ENCODE results near the gene SLC6A12.
"Not testable (repeated sequence)": the region's sequence is repeated elsewhere in the genome, so short reads cannot be mapped to it uniquely, and the experiment has no call there.

SLC6A12 gene

DNA sequence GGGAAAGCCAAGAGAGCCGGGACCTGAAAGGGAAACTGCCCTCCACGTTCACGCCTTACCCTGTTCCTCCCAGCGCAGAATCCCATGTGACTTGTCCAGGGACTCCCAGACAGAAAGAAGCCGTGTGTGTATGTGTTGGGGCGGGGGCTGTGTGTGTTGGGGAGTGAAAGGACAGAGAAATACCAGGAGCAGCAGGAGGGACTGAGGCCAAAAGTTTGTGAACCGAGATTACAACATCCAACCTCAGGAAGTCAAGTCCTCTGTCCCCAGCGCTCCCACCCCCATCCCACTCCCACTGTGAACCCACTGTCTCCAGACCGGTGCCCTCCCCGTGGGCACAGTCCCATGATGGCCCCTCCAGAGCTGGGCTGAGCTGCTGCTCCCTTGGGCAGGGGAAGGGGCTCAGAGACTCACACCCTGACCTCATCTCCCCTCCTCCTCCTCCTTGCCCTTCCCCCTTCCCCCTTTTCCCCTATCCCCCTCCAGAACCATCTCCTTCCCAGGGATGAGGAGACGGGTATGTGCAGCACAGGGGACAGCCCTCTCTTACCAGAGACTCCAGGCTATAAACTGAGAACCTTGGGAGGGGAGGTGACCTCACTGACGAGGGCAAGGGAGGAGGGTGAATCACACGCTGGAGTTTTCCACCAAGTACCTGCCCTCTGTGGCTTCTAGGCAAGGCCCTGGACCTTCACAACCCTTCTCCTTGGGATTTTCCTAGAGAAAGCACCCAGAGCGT, at the start of gene SLC6A12:
Gene SLC6A12, minus strand, starts transcription at position 155 of the 739 bp plus-strand sequence. CDS start 4,171 bp downstream, outside the sequence.
- DNase-seq: no peak

DNA sequence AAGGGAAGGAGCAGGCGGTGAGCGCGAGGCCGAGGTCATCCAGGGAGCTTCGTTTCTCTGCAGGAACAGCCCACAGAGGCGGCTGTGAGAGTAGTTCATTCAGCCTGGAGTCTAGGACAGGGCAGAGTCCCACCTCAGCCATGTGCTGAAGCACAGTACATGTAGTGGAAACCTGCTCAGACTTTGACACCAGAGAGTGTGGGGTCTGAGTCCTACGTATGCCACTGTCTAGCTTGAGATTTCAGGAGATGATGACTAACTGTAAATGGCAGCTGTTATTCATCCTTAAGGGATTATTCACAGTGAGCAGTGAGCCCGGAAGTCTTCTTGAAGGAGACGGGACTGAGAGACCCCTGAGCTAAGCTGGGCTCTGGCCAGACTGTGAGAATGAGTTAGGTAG, 49.6 kb upstream of the SLC6A12 start:
- DNase-seq: no peak

DNA sequence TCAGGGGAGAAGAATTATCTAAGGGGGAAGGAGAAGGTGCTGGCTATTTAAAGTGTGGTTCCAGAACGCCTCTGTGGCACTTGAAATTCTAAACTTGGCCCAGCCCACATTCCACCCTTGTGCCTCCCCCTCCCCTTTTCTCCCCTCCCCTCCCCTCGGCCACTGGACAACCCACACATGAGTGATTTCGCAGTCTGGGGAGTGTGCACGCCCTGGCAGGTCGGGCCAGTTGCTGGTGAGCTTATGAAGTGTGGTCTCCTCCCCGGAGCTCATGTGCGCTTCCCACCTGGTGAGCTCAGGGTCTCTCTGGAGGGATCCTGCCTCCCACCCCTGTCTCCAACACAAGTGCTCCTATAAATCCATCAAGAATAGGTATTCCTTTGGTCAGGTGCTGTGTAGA, 48.9 kb upstream of the SLC6A12 start, which contains the start of gene SLC6A13:
Gene SLC6A13, minus strand, starts transcription at position 20 of the 400 bp plus-strand sequence. CDS start 2,784 bp downstream, outside the sequence.
- DNase-seq: no peak

GRCh38 chr12:262113-262512, 48.2 kb upstream of the SLC6A12 start:
- no peak for DNase-seq

DNA sequence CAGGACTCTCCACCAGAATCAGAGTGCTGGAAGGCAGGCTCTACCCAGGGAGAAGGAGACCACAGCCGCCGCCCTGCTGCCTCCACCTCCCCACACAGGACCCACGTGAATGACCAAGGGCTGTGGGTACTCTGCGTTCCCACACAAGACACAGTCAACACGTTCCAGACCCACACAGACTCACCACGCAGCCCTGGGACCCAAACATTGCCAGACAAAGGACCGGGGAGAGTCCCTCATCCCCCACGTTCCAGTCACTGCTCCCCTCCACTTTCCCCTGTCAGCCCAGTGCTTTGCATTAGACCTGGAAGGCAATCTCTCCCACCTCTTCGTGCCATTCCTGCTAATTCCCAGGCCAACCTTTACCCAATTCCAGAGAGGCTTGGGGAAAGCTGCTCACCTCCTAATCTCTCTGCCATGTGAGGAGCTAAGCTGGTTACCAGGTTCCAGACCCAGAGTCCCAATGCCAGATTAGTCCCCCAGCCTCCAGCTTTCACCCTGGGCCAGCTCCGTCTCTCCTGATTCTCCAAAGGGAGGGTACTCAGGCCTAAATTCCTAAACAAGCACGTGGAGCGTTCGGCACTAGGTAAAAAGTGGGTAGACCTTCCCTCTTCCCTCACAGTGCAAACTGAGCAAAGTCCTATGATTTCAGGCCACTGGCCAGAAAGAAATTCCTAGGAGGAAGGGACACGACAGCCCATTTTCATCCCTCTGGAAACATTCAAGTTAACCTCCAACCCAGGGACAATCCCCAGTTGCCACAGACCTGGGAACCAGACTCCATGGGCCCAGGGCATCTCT, 43.8 kb upstream of the SLC6A12 start:
- no peak for DNase-seq

GRCh38 chr12:256958-257357, 43.0 kb upstream of the SLC6A12 start:
- DNase-seq: no peak

- DNase-seq: no peak
Measured at GRCh38 chr12:256225-256624, 42.3 kb upstream of the SLC6A12 start.

GRCh38 chr12:254912-255311, 41.0 kb upstream of the SLC6A12 start:
- DNase-seq: no peak

DNA sequence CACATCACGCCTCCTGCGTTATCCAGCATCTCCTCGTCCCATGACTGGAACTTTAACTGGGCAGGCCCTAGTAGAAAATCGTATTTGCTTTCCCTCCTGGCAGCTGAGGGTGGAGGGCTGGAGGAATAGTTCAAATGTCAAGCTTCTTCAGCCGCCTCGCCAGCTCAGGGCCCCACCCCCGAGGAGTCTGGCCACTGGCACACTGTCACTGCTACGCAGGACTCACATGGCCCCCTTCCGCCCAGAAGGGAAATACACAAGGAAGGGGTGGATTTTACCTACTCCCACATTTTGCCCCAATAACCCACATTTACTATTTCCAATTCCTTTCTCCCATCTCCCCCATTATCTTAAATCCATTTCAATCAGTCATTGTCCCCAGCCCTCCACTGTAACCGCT, 40.1 kb upstream of the SLC6A12 start:
- DNase-seq: no peak

- DNase-seq: no peak
Measured at GRCh38 chr12:253116-253831, 39.3 kb upstream of the SLC6A12 start.

GRCh38 chr12:252636-253035, 38.7 kb upstream of the SLC6A12 start:
- no peak for DNase-seq

DNA sequence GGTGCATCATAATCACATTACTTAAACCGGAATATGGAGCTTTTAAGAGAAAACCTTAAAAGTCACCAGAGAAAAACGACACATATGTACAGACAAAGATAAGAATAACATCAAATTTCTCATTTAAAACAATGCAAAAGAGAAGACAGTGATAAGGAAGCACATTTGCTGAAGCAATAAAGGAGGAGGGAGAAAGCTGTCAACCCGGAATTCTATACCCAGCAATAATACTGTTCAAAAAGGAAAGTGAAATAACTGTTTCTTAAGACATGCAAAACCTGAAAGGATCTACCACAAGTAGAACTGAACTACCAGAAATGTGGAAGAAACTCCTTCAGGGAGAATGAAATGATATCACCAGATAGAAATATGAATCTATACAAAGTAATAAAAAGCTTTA, 33.3 kb upstream of the SLC6A12 start:
- no peak for DNase-seq

- DNase-seq: no peak
Measured at GRCh38 chr12:243381-243780, 29.4 kb upstream of the SLC6A12 start.

- DNase-seq: no peak
Measured at GRCh38 chr12:242496-242895, 28.5 kb upstream of the SLC6A12 start.

DNA sequence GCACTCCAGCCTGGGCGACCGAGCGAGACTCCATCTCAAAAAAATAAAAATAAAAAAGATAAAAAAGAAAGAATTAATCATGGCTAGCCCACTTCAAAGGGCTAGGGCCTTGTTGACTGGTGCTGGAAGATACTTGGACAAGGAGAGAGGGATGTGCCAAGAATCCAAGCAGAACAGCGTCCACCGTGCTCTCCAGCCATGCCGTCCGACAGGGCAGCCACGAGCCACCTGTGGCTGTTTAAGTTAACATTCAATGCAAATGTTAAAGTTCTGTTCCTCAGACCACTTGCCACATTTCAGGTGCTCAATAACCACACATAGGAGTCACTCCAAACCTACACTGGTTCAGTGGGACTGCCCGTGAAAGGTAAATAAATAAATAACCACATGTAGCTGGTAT, 27.3 kb upstream of the SLC6A12 start:
- DNase-seq: no peak

DNA sequence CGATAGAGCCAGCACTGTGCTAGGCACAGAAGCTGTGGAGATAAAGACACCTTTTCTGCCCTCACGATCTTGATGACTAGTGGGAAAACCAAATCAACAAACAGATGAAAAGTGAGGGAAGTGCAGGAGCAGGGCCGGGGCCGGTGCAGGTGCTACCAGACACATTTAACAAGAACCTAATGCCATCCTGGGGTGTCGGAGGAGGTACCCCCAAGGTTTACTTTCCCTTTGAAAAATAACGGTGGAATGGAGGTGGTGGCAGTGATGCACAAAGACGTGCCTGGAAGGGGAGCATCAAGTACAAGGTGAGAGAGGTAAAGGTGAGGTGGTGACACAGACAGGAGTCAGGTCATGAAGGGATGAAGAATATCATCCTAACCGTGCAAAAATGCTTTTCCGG, 26.6 kb upstream of the SLC6A12 start:
- DNase-seq: no peak

DNA sequence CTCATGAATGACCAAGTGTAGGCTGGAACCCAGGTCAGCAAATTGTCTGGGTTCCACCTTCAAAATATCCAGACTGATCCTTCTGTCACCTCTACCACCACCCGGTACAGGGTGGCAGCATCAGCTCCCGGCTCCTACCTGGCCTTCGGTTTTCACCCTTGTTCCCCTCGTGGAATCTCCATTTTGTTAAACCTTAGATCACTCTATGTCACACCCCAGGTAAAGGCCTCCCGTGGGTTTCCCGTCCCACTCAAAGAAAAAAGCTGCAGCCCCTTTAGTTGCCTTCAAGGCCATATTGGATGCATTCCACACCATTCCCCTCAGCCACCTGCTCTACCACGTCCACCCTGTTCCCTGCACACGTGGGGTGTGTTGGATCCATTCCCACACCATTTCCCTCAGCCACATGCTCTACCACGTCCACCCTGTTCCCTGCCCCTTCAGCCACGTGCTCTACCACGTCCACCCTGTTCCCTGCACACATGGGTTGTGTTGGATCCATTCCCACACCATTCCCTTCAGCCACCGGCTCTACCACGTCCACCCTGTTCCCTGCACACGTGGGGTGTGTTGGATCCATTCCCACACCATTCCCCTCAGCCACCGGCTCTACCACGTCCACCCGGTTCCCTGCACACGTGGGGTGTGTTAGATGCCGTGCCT, 24.9 kb upstream of the SLC6A12 start:
- no peak for DNase-seq

DNA sequence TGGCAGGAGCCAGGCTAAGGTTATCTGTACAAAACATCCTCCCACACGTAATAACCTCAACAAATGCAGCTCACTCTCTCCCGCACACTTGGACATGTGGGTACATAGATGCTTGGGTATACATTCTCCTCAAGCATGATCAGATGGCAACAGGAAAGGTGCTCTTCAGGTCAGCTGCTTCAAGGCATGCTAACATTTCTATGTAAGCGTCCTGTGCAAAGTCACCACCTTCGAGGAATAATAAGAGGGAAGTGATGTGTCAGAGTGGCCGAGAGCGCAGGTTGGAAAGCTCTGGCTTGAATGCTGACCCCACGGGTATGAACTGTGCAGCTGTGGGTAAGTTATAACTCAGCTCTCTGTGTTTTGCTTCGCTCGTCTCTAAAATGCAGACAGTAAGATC, 24.2 kb upstream of the SLC6A12 start:
- no peak for DNase-seq

GRCh38 chr12:237026-237815, 23.3 kb upstream of the SLC6A12 start:
- no peak for DNase-seq

DNA sequence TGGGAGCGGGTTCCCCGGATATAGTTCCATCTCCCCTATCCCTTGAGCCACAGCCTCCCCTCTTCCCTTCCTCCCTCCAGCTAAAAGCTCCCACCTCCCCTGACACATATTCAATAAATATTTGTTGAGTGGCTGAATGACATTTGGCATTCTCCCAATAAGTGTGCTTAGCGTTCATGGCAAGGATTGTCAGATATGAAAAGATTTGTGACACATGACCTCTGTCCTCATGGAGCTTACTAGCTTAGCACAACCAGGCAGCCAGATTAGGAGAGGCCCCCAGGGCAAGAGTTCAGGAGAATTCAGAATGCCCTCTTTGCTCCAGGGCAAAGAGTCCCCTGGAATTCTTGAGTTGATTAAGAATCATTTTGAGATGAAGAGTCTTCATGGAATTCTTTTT, 22.5 kb upstream of the SLC6A12 start:
- no peak for DNase-seq

DNA sequence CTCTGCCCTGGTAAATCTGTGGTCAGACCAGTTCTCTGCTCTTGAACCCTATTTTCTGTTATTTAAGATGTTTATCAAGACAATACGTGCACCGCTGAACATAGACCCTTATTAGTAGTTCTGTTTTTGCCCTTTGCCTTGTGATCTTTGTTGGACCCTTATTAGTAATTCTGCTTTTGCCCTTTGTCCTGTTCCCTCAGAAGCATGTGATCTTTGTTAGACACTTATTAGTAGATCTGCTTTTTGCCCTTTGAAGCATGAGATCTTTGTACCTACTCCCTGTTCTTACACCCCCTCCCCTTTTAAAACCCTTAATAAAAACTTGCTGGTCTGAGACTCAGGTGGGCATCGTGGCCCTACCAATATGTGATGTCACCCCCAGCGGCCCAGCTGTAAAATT, 22.0 kb upstream of the SLC6A12 start:
- not testable (repeated sequence) for DNase-seq

DNA sequence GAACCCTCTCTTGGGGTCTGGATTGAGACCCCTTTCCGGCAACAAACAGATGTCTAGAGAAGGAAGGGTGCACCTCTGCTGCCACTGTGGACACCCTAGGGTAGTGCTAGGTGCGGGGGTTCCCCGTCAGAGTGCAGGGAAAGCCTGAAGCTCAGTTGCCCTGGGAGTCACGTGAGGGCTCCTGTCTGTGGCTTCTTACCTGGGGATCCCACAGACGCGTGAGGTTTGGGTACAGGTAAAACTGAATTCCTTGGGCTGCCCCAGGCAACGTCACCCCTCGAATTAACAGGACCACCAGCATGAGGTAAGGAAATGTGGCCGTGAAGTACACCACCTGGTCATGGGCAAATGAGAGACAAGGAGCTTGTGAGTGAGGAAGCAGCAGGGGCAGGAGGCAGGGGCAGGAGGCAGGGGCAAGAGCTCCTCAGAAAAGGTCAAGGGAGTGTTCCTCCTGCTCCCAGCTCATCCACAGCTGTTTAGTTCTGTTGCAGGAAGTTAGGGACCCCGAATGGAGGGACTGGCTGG, 21.0 kb upstream of the SLC6A12 start:
- DNase-seq: no peak
